B cell (primary cell): Measurements from ENCODE around the gene ZNF574.

Experiments
- EZH2 ChIP-seq: IDR thresholded peaks from 2 replicates; pipeline ENCODE4 v1.6.1; 2012; ENCODE audit warnings: borderline replicate concordance, low read depth, mild to moderate bottlenecking, moderate library complexity, low read length; ENCODE audit not compliant: insufficient read depth, poor library complexity, severe bottlenecking
- TF ChIP-seq, protein P1 (sequence below): fragments of 200-600 bp; IDR thresholded peaks from one replicate; pipeline ENCODE4 v1.8.0; 2022; ENCODE audit warnings: antibody characterized with exemption, mild to moderate bottlenecking

DNA sequence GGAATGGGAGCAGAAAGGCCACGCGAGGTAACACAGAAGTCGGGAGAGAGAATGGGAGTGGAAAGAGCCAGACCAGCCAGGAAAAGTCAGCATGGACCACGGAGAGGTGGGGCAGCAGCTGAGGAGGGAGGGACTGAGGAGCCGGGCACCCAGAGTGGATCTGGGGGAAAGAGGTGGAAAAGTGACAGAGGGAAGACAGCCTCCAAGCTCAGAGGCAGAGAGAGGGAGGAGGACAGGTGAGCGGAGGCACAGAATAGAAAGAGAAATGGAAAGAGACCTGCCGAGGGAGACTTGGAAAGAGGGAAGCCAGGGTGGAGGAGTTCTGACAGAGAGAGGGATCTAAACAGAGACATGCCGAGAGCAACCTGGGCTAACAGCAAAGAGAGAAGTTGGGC is 7.6 kb upstream of the ZNF574 start:
- TF ChIP-seq, protein P1, sequence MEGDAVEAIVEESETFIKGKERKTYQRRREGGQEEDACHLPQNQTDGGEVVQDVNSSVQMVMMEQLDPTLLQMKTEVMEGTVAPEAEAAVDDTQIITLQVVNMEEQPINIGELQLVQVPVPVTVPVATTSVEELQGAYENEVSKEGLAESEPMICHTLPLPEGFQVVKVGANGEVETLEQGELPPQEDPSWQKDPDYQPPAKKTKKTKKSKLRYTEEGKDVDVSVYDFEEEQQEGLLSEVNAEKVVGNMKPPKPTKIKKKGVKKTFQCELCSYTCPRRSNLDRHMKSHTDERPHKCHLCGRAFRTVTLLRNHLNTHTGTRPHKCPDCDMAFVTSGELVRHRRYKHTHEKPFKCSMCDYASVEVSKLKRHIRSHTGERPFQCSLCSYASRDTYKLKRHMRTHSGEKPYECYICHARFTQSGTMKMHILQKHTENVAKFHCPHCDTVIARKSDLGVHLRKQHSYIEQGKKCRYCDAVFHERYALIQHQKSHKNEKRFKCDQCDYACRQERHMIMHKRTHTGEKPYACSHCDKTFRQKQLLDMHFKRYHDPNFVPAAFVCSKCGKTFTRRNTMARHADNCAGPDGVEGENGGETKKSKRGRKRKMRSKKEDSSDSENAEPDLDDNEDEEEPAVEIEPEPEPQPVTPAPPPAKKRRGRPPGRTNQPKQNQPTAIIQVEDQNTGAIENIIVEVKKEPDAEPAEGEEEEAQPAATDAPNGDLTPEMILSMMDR = no peak
- no peak for TF ChIP-seq EZH2
